PFSK-1 (cell line): Measurements from ENCODE around the gene IL4I1.
A peak's percentile ranks its signal among the peaks of the same experiment; 100 is the strongest.

Experiments used
- FOXP2 ChIP-seq: optimal IDR thresholded peaks from 2 replicates; pipeline ENCODE3; 2011; ENCODE audit warnings: borderline replicate concordance, control low read depth, inconsistent platforms; ENCODE audit not compliant: insufficient read depth; ENCODE audit errors: extremely low read length, extremely low read depth
- POLR2AphosphoS5 ChIP-seq: IDR thresholded peaks from 2 replicates; pipeline ENCODE4 v1.6.1; 2012; ENCODE audit warnings: low read depth, mild to moderate bottlenecking, control low read depth, low read length, moderate library complexity
- SIN3A ChIP-seq: IDR thresholded peaks from 2 replicates; pipeline ENCODE4 v1.6.1; 2012; ENCODE audit warnings: mild to moderate bottlenecking, low read length, moderate library complexity, borderline replicate concordance; ENCODE audit not compliant: insufficient read depth
- TAF1 ChIP-seq: IDR thresholded peaks from 2 replicates; pipeline ENCODE4 v1.6.1; 2012; ENCODE audit warnings: low read length, control low read depth, borderline replicate concordance; ENCODE audit not compliant: insufficient read depth
- TF ChIP-seq, protein P1 (sequence below), 2 experiments: IDR thresholded peaks; 2 replicates each; pipeline versions ENCODE4 v1.6.1 to v1.8.0; 2011 to 2012; ENCODE audit warnings: low read depth in 2 of 2, low read length in 2 of 2, control low read depth in 1 of 2, inconsistent platforms in 1 of 2, mild to moderate bottlenecking in 1 of 2, moderate library complexity in 1 of 2; ENCODE audit not compliant: insufficient read depth in 1 of 2

Gene IL4I1

DNA sequence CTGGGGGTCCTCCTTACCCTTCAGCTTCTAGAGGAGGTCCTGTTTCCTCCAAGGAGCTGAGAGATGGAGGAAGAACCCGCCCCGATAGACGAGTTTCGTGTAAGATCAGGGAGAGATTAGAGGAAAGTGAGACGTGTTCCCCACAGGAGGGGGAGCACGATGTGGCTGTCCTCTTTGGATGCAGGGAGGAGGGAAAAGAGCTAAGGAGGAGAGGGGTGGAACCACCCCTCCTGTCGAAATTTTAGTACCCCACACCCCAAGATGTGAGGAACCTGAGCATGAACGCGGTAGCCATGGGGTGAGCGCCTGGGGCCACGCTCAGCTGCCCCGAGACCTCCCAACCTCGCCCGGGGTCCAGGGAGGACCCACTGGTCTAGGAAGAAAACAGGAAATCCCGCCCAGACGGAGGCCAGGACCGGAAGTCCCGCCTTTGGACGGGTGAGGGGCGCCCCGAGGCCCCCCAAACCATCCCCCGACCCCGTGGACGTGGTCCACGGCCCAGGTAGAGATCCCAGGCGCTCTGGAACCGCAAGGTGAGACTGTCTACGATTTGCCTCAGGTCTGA, 20.7 kb downstream of the IL4I1 start:
- TF ChIP-seq TAF1 (no peak), SIN3A (no peak), FOXP2 (peak; percentile 24), POLR2AphosphoS5 (peak; percentile 72)
- TF ChIP-seq, protein P1, sequence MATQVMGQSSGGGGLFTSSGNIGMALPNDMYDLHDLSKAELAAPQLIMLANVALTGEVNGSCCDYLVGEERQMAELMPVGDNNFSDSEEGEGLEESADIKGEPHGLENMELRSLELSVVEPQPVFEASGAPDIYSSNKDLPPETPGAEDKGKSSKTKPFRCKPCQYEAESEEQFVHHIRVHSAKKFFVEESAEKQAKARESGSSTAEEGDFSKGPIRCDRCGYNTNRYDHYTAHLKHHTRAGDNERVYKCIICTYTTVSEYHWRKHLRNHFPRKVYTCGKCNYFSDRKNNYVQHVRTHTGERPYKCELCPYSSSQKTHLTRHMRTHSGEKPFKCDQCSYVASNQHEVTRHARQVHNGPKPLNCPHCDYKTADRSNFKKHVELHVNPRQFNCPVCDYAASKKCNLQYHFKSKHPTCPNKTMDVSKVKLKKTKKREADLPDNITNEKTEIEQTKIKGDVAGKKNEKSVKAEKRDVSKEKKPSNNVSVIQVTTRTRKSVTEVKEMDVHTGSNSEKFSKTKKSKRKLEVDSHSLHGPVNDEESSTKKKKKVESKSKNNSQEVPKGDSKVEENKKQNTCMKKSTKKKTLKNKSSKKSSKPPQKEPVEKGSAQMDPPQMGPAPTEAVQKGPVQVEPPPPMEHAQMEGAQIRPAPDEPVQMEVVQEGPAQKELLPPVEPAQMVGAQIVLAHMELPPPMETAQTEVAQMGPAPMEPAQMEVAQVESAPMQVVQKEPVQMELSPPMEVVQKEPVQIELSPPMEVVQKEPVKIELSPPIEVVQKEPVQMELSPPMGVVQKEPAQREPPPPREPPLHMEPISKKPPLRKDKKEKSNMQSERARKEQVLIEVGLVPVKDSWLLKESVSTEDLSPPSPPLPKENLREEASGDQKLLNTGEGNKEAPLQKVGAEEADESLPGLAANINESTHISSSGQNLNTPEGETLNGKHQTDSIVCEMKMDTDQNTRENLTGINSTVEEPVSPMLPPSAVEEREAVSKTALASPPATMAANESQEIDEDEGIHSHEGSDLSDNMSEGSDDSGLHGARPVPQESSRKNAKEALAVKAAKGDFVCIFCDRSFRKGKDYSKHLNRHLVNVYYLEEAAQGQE (IDR thresholded peaks at IDR 0.05; ENCODE audit: insufficient read depth in 1 of 2, low read depth in 2 of 2, low read length in 2 of 2), result no peak

DNA sequence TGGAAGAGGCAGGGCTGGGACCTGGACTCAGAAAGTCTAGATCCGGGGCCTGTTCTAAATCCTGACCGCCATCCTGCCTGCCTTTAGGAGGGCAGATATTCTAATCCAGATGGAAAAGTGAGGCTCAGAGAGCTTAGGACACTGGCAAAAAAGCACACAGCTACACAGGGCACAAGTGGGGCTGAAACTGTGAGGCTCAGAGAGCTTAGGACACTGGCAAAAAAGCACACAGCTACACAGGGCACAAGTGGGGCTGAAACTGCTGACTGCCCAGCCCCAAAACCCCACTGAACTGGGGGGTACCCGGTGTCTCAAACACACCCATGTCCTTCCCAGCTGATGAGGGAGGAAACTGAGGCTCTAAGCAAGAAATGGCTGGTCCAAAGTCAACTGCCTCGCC, 21.5 kb downstream of the IL4I1 start:
- TF ChIP-seq SIN3A (no peak), TAF1 (no peak), FOXP2 (no peak), POLR2AphosphoS5 (no peak)
- TF ChIP-seq, protein P1 (IDR thresholded peaks at IDR 0.05; ENCODE audit: insufficient read depth in 1 of 2, low read depth in 2 of 2, low read length in 2 of 2), result no peak

DNA sequence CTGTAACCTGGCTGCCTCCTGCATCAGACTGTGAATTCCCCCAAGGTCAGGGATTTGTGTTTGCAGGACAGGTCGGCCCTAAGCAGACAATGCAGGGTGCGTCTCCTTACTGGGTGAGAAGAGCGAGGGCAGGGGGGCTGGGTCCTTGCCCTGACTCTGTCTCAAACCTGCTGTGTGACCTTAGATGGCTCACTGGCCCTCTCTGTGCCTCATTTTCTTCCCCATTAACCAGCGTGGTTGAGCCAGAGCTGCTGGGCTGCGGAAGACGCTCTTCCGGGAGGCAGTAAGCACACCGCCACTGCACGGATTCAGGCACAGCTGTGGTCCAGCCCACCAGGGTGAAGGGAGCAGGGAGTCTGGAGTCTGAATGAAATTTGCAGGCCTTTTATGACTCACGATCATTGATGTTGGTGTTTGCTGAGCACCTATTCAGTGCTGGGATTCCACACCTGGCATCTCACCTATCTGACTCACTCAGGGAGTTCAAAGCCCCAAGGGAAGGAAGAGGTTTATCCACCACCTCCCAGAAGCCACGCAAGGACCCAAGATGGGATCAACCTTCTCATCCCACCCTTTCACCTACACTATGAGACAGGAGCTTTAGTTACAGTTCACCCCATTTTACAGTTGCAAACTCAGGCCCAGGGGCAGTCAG, 22.1 kb downstream of the IL4I1 start:
- TF ChIP-seq, protein P1 (IDR thresholded peaks at IDR 0.05; ENCODE audit: insufficient read depth in 1 of 2, low read depth in 2 of 2, low read length in 2 of 2), result no peak
- no peak; the same call in 1 of the 2 replicates for TF ChIP-seq POLR2AphosphoS5
- no peak for TF ChIP-seq FOXP2
- TF ChIP-seq SIN3A, result no peak
- TF ChIP-seq TAF1, result no peak

- no peak for TF ChIP-seq POLR2AphosphoS5
- TF ChIP-seq SIN3A, result no peak
- TF ChIP-seq, protein P1 (IDR thresholded peaks at IDR 0.05; ENCODE audit: insufficient read depth in 1 of 2, low read depth in 2 of 2, low read length in 2 of 2), result no peak
- TF ChIP-seq TAF1, result no peak
- no peak for TF ChIP-seq FOXP2
These were observed 22.9 kb downstream of the IL4I1 start for GRCh38 chr19:49873834-49874233.

GRCh38 chr19:49873129-49873521, 23.6 kb downstream of the IL4I1 start:
- TF ChIP-seq TAF1 (no peak), POLR2AphosphoS5 (no peak), SIN3A (no peak), FOXP2 (no peak)
- TF ChIP-seq, protein P1 (IDR thresholded peaks at IDR 0.05; ENCODE audit: insufficient read depth in 1 of 2, low read depth in 2 of 2, low read length in 2 of 2), result no peak
